ENCODE results near the gene ZFYVE9.
"Not testable (repeated sequence)": the region's sequence is repeated elsewhere in the genome, so short reads cannot be mapped to it uniquely, and the experiment has no call there.

The ZFYVE9 gene

GRCh38 chr1:52192436-52192835 lies 50.5 kb downstream of the ZFYVE9 start:
- no peak for DNase-seq

DNA sequence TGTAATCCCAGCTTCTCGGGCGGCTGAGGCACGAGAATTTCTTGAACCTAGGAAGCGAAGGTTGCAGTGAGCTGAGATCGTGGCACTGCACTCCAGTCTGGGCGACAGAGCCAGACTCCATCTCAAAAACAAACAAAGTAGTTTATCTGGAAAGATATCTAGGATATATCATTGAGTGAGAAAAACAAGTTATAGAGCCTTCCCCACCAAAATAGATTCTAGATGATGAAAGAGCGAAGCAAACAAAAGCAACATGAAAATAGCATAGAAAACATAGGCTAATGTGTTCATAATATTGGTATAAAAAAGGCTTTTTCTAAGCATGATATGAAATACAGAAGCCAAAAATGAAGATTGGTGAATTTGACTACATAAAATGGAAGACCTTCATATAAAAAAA lies 52.1 kb downstream of the ZFYVE9 start:
- DNase-seq = no peak

GRCh38 chr1:52195161-52195560 lies 53.3 kb downstream of the ZFYVE9 start:
- no peak for DNase-seq

GRCh38 chr1:52203935-52204625 lies 62.2 kb downstream of the ZFYVE9 start:
- DNase-seq = no peak

GRCh38 chr1:52204696-52205095 lies 62.8 kb downstream of the ZFYVE9 start:
- DNase-seq = no peak

DNA sequence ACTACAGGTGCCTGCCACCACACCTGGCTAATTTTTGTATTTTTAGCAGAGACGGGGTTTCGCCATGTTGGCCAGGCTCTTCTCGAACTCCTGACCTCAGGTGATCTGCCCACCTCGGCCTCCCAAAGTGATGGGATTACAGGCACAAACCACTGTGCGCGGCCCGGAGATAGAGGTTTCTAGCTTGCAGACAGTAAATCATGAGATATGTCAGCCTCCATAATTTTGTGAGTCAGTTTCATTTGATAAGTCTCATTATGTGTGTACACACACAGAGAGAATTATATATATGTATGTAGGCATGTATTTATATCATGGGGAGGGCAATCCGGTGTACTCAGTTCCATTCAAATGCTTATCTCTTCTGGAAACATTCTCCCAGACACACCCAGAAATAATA lies 64.8 kb downstream of the ZFYVE9 start:
- DNase-seq = not testable (repeated sequence)

DNA sequence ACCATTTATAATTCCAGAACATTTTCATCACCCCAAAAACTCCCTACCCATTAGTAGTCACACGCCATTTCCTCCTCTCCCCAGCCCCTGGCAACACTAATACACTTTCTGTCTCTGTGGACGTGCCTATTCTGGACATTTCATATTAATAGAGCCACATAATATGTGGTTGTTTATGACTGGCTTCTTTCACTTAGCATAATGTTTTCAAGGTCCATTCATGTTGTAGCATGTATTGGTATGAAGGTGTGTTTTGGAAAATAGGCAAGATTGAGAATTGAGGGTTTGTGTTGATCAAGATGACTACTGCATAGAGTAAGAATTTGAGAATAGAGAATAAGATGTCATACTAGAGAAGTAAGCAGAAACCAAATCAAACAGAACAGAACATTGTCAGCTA lies 67.5 kb downstream of the ZFYVE9 start:
- no peak for DNase-seq

GRCh38 chr1:52210044-52210443 lies 68.2 kb downstream of the ZFYVE9 start:
- DNase-seq = no peak

DNA sequence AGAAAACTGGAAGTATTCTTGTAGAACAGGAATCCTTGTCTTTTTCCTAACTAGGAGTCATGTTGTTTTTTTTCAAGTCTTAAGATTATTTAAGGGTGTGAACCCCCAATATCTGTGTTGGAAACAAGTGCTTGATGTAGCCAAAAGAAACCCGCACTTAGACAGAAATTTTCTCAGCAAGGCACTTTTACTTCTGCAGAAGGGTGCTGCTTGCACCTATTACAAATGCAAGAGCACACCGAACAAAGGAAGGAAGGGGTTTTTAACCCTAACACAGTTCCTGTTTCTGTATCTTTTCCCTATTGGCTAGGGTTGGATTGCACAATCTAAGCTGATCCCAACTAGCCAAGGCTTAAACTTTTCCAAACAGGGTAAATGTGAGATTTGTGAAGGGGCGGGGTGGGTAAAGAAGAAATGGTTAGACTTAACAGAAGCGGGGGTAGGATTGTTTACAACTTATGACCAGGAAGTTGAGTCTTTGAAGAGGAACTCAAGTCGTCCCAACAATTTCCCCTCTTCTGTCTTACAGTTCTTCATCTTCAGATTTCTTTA lies 75.1 kb downstream of the ZFYVE9 start:
- no peak for DNase-seq

DNA sequence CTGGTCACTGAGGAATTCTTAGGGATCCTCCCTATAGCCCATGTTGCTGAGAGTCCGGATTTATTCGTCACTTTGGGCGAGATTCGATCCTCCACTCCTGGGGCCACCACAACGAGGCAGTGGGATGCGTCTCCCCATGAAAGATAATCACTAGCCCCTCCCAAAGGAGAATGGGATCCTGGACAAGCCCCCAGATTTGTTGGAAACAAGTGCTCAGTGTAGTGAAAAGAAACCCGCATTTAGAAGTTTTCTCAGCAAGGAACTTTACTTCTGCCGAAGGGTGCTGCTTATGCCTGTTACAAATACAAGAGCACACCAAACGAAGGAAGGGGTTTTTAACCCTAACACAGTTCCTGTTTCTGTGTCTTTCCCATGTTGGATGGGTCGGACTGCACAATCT lies 83.3 kb downstream of the ZFYVE9 start:
- no peak for DNase-seq

DNA sequence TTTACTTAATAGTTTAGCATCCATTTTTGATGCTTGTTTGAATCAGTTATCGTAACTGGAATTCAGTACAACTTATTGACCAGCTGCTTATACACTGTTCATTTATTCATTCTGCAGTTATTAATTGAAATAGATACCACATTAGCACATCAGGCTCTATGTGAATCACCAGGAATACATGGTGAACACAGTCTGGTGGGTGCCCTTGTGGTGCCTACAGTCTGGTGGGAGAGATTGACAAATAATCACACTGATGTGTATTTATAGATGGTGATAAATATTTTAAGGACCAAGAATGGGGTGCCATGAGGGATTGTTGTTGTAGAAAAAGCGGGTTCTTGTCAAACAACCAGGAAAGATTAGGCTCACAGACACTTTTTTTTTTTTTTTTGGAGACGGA lies 87.6 kb downstream of the ZFYVE9 start:
- DNase-seq = no peak

GRCh38 chr1:52233463-52233862 lies 91.6 kb downstream of the ZFYVE9 start:
- no peak for DNase-seq

GRCh38 chr1:52234014-52234413 lies 92.1 kb downstream of the ZFYVE9 start:
- no peak for DNase-seq

GRCh38 chr1:52234708-52235107 lies 92.8 kb downstream of the ZFYVE9 start:
- DNase-seq = no peak

GRCh38 chr1:52235646-52236045 lies 93.8 kb downstream of the ZFYVE9 start:
- DNase-seq = no peak

DNA sequence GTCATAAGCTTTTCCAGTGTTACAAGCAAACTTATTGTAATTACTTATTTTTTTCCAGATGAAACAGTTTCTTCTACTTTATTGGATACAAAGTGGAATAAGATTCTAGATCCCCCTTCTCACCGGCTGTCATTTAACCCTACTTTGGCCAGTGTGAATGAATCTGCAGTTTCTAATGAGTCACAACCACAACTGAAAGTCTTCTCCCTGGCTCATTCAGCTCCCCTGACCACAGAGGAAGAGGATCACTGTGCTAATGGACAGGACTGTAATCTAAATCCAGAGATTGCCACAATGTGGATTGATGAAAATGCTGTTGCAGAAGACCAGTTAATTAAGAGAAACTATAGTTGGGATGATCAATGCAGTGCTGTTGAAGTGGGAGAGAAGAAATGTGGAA lies 95.5 kb downstream of the ZFYVE9 start:
- DNase-seq = peak; percentile 16

GRCh38 chr1:52238474-52238873 lies 96.6 kb downstream of the ZFYVE9 start:
- no peak for DNase-seq

- no peak for DNase-seq
Observed at GRCh38 chr1:52238887-52239707, 97.2 kb downstream of the ZFYVE9 start.

DNA sequence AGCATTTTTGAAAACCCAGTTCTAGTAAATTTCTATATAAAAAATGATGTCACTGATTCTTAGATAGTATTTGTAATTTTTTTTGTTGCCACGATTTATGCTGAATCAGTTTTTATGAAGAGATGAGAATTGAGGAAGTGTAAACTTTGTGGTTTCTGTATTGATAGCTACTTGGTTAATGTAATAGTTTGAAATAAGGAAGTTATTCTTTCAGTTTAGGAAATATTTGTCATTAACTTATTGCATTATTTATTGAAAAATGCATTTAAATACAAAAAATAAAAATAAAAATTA lies 97.8 kb downstream of the ZFYVE9 start:
- DNase-seq = no peak

DNA sequence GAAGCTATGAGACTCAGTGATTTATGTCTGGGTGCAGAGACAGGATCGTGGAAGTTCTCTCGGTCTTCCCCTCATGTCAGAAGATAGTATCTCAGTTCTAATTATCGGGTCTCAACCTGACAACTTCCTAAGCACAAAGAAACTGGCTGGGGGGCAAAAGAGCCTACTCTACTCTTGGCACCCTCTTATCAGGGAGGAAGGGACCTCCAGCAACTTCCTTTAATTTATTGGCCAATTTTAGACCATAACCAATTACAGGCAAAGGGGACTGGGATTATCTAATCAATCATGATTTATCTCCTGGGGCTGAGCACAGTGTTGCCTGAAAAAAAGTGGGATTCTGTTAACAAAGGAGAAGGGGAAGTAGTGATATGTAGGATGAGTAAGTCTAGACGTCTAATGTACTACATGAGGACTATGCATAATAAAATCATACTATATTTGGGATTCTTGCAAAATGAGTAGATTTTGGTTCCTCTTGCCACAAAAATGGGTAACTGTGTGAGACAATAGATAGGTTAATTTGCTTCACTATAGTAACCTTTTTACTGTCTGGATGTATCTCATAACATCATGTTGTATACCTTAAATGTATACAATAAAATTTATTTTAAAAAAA lies 98.8 kb downstream of the ZFYVE9 start:
- DNase-seq = no peak

- no peak for DNase-seq
Observed at GRCh38 chr1:52243221-52243987, 101.5 kb downstream of the ZFYVE9 start.

DNA sequence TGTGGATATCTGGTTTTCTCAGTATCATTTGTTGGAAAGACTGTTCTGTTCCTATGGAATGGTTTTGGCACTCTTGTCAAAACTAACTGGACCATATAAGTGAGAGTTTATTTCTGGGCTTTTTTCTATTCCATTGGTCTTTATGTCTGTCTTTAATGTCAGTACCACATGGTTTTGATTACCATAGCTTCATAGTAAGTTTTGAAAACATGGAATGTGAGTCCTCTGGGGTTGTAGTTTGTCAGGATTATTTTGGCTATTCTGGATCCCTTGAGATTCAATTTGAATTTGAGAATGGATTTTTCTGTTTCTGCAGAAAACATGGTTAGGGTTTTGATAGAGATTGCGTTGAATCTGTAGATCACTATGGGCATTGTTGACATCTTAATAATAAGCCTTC lies 107.9 kb downstream of the ZFYVE9 start:
- no peak for DNase-seq

- DNase-seq = no peak
Observed at GRCh38 chr1:52253421-52253820, 111.5 kb downstream of the ZFYVE9 start.

Measured in activated CD4-positive, alpha-beta T cell treated with anti-CD3 and anti-CD28 coated beads, Interleukin-2, Interleukin-6, amounts not matched to agents 100 ng/mL and 50 ng/mL, durations not matched to agents 16 hours and 8 hours (primary cell).